ENCODE measurements around the gene PPM1E.

PPM1E gene

GRCh38 chr17:58783380-58783779 lies 27.7 kb downstream of the PPM1E start:
- Histone ChIP-seq H3K9me3 (no peaks in the 10 kb centered on the region), H3K4me1 (ENCODE audit: control insufficient read depth in 1 of 2, insufficient read depth in 1 of 2, low read depth in 1 of 2, low read length in 1 of 2) (no peaks in the 10 kb centered on the region), H3K4me3 (ENCODE audit: low read depth in 1 of 2, low read length in 1 of 2) (no peak overlapping the region), H3K27me3 (peaks cover 33% of the 10 kb centered on the region), H3K36me3 (no peaks in the 10 kb centered on the region), H3K27ac (no peak overlapping the region)
- TF ChIP-seq CTCF (IDR thresholded peaks at IDR 0.05): no peak

GRCh38 chr17:58785097-58785496 lies 29.4 kb downstream of the PPM1E start:
- Histone ChIP-seq H3K27ac (no peak overlapping the region), H3K4me3 (ENCODE audit: low read depth in 1 of 2, low read length in 1 of 2) (no peak overlapping the region), H3K4me1 (ENCODE audit: control insufficient read depth in 1 of 2, insufficient read depth in 1 of 2, low read depth in 1 of 2, low read length in 1 of 2) (no peaks in the 10 kb centered on the region), H3K27me3 (peaks cover 36% of the 10 kb centered on the region), H3K9me3 (no peaks in the 10 kb centered on the region), H3K36me3 (no peaks in the 10 kb centered on the region)
- no peak for TF ChIP-seq CTCF (IDR thresholded peaks at IDR 0.05)

GRCh38 chr17:58786586-58787295 lies 31.1 kb downstream of the PPM1E start:
- Histone ChIP-seq H3K4me3 (ENCODE audit: low read depth in 1 of 2, low read length in 1 of 2) (no peak overlapping the region), H3K27ac (no peak overlapping the region), H3K36me3 (no peaks in the 10 kb centered on the region), H3K9me3 (no peaks in the 10 kb centered on the region), H3K27me3 (peaks cover 41% of the 10 kb centered on the region), H3K4me1 (ENCODE audit: control insufficient read depth in 1 of 2, insufficient read depth in 1 of 2, low read depth in 1 of 2, low read length in 1 of 2) (no peaks in the 10 kb centered on the region)
- no peak for TF ChIP-seq CTCF (IDR thresholded peaks at IDR 0.05)

- Histone ChIP-seq H3K4me1 (ENCODE audit: control insufficient read depth in 1 of 2, insufficient read depth in 1 of 2, low read depth in 1 of 2, low read length in 1 of 2) (no peaks in the 10 kb centered on the region), H3K27me3 (peaks cover 41% of the 10 kb centered on the region), H3K4me3 (ENCODE audit: low read depth in 1 of 2, low read length in 1 of 2) (no peak overlapping the region), H3K9me3 (no peaks in the 10 kb centered on the region), H3K36me3 (no peaks in the 10 kb centered on the region), H3K27ac (no peak overlapping the region)
- no peak for TF ChIP-seq CTCF (IDR thresholded peaks at IDR 0.05)
Measured at GRCh38 chr17:58788199-58788598, 32.5 kb downstream of the PPM1E start.

GRCh38 chr17:58789160-58789559 lies 33.5 kb downstream of the PPM1E start:
- no peaks in the 10 kb centered on the region for H3K36me3 ChIP-seq
- TF ChIP-seq CTCF (IDR thresholded peaks at IDR 0.05): no peak
- no peak overlapping the region for H3K27ac ChIP-seq
- no peaks in the 10 kb centered on the region for H3K4me1 ChIP-seq (ENCODE audit: control insufficient read depth in 1 of 2, insufficient read depth in 1 of 2, low read depth in 1 of 2, low read length in 1 of 2)
- H3K4me3 ChIP-seq (ENCODE audit: low read depth in 1 of 2, low read length in 1 of 2): no peak overlapping the region
- H3K27me3 ChIP-seq: peaks cover 41% of the 10 kb centered on the region
- no peaks in the 10 kb centered on the region for H3K9me3 ChIP-seq
